HepG2 (cell line): ENCODE data around the gene CHCT1. TPM values are rescaled to one million over a fixed set of nuclear protein-coding genes. Genes with fewer than 3 reads are reported as not detected.

Experiments used
- EHMT2 ChIP-seq: fragments of 200-600 bp; sonication (generic); IDR thresholded peaks from 2 replicates; pipeline ENCODE4 v1.7.0; 2017; ENCODE audit warnings: antibody characterized with exemption, low read depth, low read length, borderline replicate concordance
- HNF4A ChIP-seq: sonication (generic); formaldehyde crosslinking; IDR thresholded peaks from 2 replicates; pipeline ENCODE4 v1.4.0; 2020; ENCODE audit warnings: missing genetic modification reagents
- MEIS2 ChIP-seq: sonication (generic); formaldehyde crosslinking; IDR thresholded peaks from 2 replicates; pipeline ENCODE4 v1.9.0; 2021; ENCODE audit warnings: mild to moderate bottlenecking, missing genetic modification reagents
- SMAD3 ChIP-seq: sonication (generic); formaldehyde crosslinking; IDR thresholded peaks from 2 replicates; pipeline ENCODE4 v1.4.0; 2020; ENCODE audit warnings: missing genetic modification reagents
- SNAI1 ChIP-seq: sonication (generic); formaldehyde crosslinking; IDR thresholded peaks from 2 replicates; pipeline ENCODE4 v1.5.0; 2020; ENCODE audit warnings: mild to moderate bottlenecking, missing genetic modification reagents, borderline replicate concordance
- SOX13 ChIP-seq, 3 experiments: fragments of 450-650 bp in 1 of 3; sonication (generic) in 1 of 3; formaldehyde crosslinking in 1 of 3; IDR thresholded peaks in 2 of 3; conservative IDR thresholded peaks in 1 of 3; 2 replicates each; pipeline versions ENCODE4 v1.5.0 to v1.6.1; 2016 to 2020; ENCODE audit warnings: antibody characterized with exemption in 1 of 3, mild to moderate bottlenecking in 1 of 3, missing compliant biosample characterization in 1 of 3, missing genetic modification reagents in 1 of 3, moderate library complexity in 1 of 3
- ZEB1 ChIP-seq: IDR thresholded peaks from 2 replicates; pipeline ENCODE4 v1.6.1; 2012; ENCODE audit warnings: mild to moderate bottlenecking, low read depth, inconsistent platforms; ENCODE audit not compliant: insufficient replicate concordance
- ZNF138 ChIP-seq: sonication (generic); formaldehyde crosslinking; IDR thresholded peaks from 2 replicates; pipeline ENCODE4 v1.5.0; 2020; ENCODE audit warnings: mild to moderate bottlenecking, low read depth, missing genetic modification reagents
- ZNF30 ChIP-seq: sonication (generic); formaldehyde crosslinking; IDR thresholded peaks from 2 replicates; pipeline ENCODE4 v1.5.0; 2020; ENCODE audit warnings: mild to moderate bottlenecking, missing genetic modification reagents
- ZNF616 ChIP-seq: sonication (generic); formaldehyde crosslinking; IDR thresholded peaks from 2 replicates; pipeline ENCODE4 v1.5.0; 2020; ENCODE audit warnings: low read depth, mild to moderate bottlenecking, missing genetic modification reagents
- polyA plus RNA-seq, 8 experiments: library from polyadenylated mRNA; depleted of rRNA in 3 of 8; stranded (reverse) in 7 of 8; unstranded in 1 of 8; fragments of >200 nt; fragmentation: Illumina TruSeq in 4 of 8; extraction: Trizol in 4 of 8; gene quantifications; 2 replicates each; pipeline versions ENCODE4 v1.2.1 to v1.2.3, GENCODE V29; 2011 to 2016; ENCODE audit warnings: low read depth in 4 of 8, missing spikeins in 1 of 8, mixed read lengths in 1 of 8; ENCODE audit not compliant: insufficient read depth in 1 of 8
- total RNA-seq, 5 experiments: library from RNA; depleted of rRNA; stranded (reverse); fragments of >200 nt; fragmentation: Illumina TruSeq; extraction: Trizol; gene quantifications; 2 replicates each; pipeline ENCODE4 v1.2.3, GENCODE V29; 2016; ENCODE audit warnings: low read depth in 1 of 5
- TF ChIP-seq, protein P1 (sequence below): sonication (generic); formaldehyde crosslinking; IDR thresholded peaks from 2 replicates; pipeline ENCODE4 v1.5.0; 2020; ENCODE audit warnings: mild to moderate bottlenecking, missing genetic modification reagents
- TF ChIP-seq, protein P2 (sequence below), 2 experiments: fragments of 450-650 bp in 1 of 2; sonication (generic) in 1 of 2; formaldehyde crosslinking in 1 of 2; IDR thresholded peaks; 2 replicates each; pipeline versions ENCODE4 v1.6.1 to v1.8.0; 2016 to 2022; ENCODE audit warnings: antibody characterized with exemption in 1 of 2, mild to moderate bottlenecking in 1 of 2, missing genetic modification reagents in 1 of 2
- TF ChIP-seq, protein P3 (sequence below): sonication (generic); formaldehyde crosslinking; IDR thresholded peaks from 2 replicates; pipeline ENCODE4 v1.8.0; 2022; ENCODE audit warnings: mild to moderate bottlenecking, missing genetic modification reagents; ENCODE audit not compliant: insufficient replicate concordance
- TF ChIP-seq, protein P4 (sequence below): sonication (generic); formaldehyde crosslinking; IDR thresholded peaks from 2 replicates; pipeline ENCODE4 v1.4.0; 2020; ENCODE audit warnings: missing genetic modification reagents
- TF ChIP-seq, protein P5 (sequence below): sonication (generic); formaldehyde crosslinking; IDR thresholded peaks from 2 replicates; pipeline ENCODE4 v1.5.0; 2020; ENCODE audit warnings: missing genetic modification reagents

Gene CHCT1
- total and polyA plus RNA-seq, 2 of the 13 experiments (the other 11 are each of a cell fraction or from before 2014, with no cell fraction given): not detected

DNA sequence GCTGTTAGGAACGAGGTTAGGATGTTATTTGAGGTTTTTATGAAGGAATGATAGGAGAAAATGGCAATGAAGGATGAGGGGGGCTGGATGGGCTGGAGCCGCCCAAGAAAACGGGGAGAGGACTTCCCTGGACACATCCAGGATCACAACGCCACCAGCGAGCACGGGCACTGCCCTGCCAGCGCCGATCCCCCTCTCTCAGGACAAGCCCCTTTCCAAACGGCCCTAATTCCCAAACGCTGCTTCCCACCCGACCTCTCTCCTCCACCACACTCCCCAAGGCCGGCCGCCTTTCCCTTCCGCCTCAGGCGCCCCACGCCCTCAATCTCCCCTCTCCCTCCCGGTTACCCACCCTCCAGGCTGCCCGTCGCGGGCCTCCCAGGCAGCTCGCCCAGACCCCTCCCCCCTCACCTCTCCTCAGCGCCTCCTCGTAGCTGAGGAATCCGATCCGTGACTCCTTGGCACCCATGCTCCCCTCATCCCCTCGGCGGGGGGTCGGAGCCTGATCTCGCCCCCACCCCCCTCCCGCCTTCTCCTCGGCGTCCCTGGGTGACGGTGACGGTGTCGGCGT, 30.7 kb upstream of the CHCT1 start (continued):
- TF ChIP-seq, protein P1, sequence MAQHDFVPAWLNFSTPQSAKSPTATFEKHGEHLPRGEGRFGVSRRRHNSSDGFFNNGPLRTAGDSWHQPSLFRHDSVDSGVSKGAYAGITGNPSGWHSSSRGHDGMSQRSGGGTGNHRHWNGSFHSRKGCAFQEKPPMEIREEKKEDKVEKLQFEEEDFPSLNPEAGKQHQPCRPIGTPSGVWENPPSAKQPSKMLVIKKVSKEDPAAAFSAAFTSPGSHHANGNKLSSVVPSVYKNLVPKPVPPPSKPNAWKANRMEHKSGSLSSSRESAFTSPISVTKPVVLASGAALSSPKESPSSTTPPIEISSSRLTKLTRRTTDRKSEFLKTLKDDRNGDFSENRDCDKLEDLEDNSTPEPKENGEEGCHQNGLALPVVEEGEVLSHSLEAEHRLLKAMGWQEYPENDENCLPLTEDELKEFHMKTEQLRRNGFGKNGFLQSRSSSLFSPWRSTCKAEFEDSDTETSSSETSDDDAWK (CRISPR knock-in tag): no peak
- TF ChIP-seq, protein P2, sequence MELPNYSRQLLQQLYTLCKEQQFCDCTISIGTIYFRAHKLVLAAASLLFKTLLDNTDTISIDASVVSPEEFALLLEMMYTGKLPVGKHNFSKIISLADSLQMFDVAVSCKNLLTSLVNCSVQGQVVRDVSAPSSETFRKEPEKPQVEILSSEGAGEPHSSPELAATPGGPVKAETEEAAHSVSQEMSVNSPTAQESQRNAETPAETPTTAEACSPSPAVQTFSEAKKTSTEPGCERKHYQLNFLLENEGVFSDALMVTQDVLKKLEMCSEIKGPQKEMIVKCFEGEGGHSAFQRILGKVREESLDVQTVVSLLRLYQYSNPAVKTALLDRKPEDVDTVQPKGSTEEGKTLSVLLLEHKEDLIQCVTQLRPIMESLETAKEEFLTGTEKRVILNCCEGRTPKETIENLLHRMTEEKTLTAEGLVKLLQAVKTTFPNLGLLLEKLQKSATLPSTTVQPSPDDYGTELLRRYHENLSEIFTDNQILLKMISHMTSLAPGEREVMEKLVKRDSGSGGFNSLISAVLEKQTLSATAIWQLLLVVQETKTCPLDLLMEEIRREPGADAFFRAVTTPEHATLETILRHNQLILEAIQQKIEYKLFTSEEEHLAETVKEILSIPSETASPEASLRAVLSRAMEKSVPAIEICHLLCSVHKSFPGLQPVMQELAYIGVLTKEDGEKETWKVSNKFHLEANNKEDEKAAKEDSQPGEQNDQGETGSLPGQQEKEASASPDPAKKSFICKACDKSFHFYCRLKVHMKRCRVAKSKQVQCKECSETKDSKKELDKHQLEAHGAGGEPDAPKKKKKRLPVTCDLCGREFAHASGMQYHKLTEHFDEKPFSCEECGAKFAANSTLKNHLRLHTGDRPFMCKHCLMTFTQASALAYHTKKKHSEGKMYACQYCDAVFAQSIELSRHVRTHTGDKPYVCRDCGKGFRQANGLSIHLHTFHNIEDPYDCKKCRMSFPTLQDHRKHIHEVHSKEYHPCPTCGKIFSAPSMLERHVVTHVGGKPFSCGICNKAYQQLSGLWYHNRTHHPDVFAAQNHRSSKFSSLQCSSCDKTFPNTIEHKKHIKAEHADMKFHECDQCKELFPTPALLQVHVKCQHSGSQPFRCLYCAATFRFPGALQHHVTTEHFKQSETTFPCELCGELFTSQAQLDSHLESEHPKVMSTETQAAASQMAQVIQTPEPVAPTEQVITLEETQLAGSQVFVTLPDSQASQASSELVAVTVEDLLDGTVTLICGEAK (IDR thresholded peaks at IDR 0.05): no peak
- TF ChIP-seq, protein P2 (CRISPR knock-in tag; IDR thresholded peaks at IDR 0.05): peak; percentile 13; the same call in 1 of the 2 replicates
- TF ChIP-seq HNF4A (no peak), SOX13 (IDR thresholded peaks at IDR 0.05) (no peak), SOX13 (CRISPR knock-in tag; conservative IDR thresholded peaks at IDR 0.05 in 1 of 2, IDR thresholded peaks at IDR 0.05 in 1 of 2) (no peak), EHMT2 (no peak), ZNF30 (CRISPR knock-in tag) (no peak), ZNF616 (CRISPR knock-in tag) (0 out of 2 replicates have a peak, but pooled peaks have one; percentile 25), SMAD3 (CRISPR knock-in tag) (no peak), SNAI1 (CRISPR knock-in tag) (no peak), MEIS2 (0 out of 2 replicates have a peak, but pooled peaks have one; percentile 38), ZNF138 (no peak; the same call in 1 of the 2 replicates), ZEB1 (no peak)
- TF ChIP-seq, protein P3, sequence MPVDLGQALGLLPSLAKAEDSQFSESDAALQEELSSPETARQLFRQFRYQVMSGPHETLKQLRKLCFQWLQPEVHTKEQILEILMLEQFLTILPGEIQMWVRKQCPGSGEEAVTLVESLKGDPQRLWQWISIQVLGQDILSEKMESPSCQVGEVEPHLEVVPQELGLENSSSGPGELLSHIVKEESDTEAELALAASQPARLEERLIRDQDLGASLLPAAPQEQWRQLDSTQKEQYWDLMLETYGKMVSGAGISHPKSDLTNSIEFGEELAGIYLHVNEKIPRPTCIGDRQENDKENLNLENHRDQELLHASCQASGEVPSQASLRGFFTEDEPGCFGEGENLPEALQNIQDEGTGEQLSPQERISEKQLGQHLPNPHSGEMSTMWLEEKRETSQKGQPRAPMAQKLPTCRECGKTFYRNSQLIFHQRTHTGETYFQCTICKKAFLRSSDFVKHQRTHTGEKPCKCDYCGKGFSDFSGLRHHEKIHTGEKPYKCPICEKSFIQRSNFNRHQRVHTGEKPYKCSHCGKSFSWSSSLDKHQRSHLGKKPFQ (CRISPR knock-in tag): no peak
- TF ChIP-seq, protein P4, sequence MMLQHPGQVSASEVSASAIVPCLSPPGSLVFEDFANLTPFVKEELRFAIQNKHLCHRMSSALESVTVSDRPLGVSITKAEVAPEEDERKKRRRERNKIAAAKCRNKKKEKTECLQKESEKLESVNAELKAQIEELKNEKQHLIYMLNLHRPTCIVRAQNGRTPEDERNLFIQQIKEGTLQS: no peak
- TF ChIP-seq, protein P5, sequence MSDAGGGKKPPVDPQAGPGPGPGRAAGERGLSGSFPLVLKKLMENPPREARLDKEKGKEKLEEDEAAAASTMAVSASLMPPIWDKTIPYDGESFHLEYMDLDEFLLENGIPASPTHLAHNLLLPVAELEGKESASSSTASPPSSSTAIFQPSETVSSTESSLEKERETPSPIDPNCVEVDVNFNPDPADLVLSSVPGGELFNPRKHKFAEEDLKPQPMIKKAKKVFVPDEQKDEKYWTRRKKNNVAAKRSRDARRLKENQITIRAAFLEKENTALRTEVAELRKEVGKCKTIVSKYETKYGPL (CRISPR knock-in tag): no peak
